HepG2 (cell line): ENCODE results near the gene PNPLA1. TPM values are rescaled to one million over a fixed set of nuclear protein-coding genes. Genes with fewer than 3 reads are reported as not detected.
A peak's percentile ranks its signal among the peaks of the same experiment; 100 is the strongest.

Experiments used
- BCL6 ChIP-seq: IDR thresholded peaks from 2 replicates; pipeline ENCODE4 v1.6.1; 2016; ENCODE audit warnings: missing genetic modification reagents, missing compliant biosample characterization
- CBX2 ChIP-seq, 2 experiments: fragments of 200-600 bp in 1 of 2; sonication (generic); formaldehyde crosslinking in 1 of 2; IDR thresholded peaks; 2 replicates each; pipeline versions ENCODE4 v1.7.0 to v1.8.1; 2018 to 2022; ENCODE audit warnings: low read depth in 2 of 2, low read length in 1 of 2, mild to moderate bottlenecking in 1 of 2, missing genetic modification reagents in 1 of 2
- FOXC1 ChIP-seq: sonication (generic); formaldehyde crosslinking; IDR thresholded peaks from 2 replicates; pipeline ENCODE4 v1.8.0; 2022; ENCODE audit warnings: mild to moderate bottlenecking, missing genetic modification reagents, borderline replicate concordance
- MAFG ChIP-seq: sonication (generic); formaldehyde crosslinking; IDR thresholded peaks from 2 replicates; pipeline ENCODE4 v1.5.1; 2020; ENCODE audit warnings: mild to moderate bottlenecking, missing genetic modification reagents
- MEIS1 ChIP-seq: sonication (generic); formaldehyde crosslinking; IDR thresholded peaks from 2 replicates; pipeline ENCODE4 v1.9.0; 2021; ENCODE audit warnings: mild to moderate bottlenecking, missing genetic modification reagents, moderate library complexity, borderline replicate concordance
- TEAD3 ChIP-seq: optimal IDR thresholded peaks from 2 replicates; pipeline ENCODE3; 2016; ENCODE audit warnings: borderline replicate concordance
- YEATS4 ChIP-seq: sonication (generic); formaldehyde crosslinking; IDR thresholded peaks from 2 replicates; pipeline ENCODE4 v1.4.0; 2020; ENCODE audit warnings: missing genetic modification reagents, borderline replicate concordance
- ZMYM3 ChIP-seq: sonication (generic); formaldehyde crosslinking; IDR thresholded peaks from 2 replicates; pipeline ENCODE4 v1.5.1; 2020; ENCODE audit warnings: mild to moderate bottlenecking, missing genetic modification reagents
- ZNF232 ChIP-seq: sonication (generic); formaldehyde crosslinking; IDR thresholded peaks from 2 replicates; pipeline ENCODE4 v1.4.0; 2020; ENCODE audit warnings: missing genetic modification reagents, borderline replicate concordance
- ZNF264 ChIP-seq: sonication (generic); formaldehyde crosslinking; IDR thresholded peaks from 2 replicates; pipeline ENCODE4 v1.4.0; 2020; ENCODE audit warnings: missing genetic modification reagents
- ZNF274 ChIP-seq: sonication (generic); formaldehyde crosslinking; IDR thresholded peaks from 2 replicates; pipeline ENCODE4 v1.5.1; 2020; ENCODE audit warnings: mild to moderate bottlenecking, missing genetic modification reagents
- ZNF572 ChIP-seq: sonication (generic); formaldehyde crosslinking; IDR thresholded peaks from 2 replicates; pipeline ENCODE4 v1.5.1; 2020; ENCODE audit warnings: mild to moderate bottlenecking, missing genetic modification reagents
- ZNF605 ChIP-seq: sonication (generic); formaldehyde crosslinking; IDR thresholded peaks from 2 replicates; pipeline ENCODE4 v1.8.0; 2022; ENCODE audit warnings: mild to moderate bottlenecking, missing genetic modification reagents
- ZNF691 ChIP-seq: sonication (generic); formaldehyde crosslinking; IDR thresholded peaks from 2 replicates; pipeline ENCODE4 v1.4.0; 2020; ENCODE audit warnings: missing genetic modification reagents, low read depth, mild to moderate bottlenecking, borderline replicate concordance
- ZNF709 ChIP-seq: sonication (generic); formaldehyde crosslinking; IDR thresholded peaks from 2 replicates; pipeline ENCODE4 v1.5.0; 2020; ENCODE audit warnings: mild to moderate bottlenecking, missing genetic modification reagents
- ZSCAN9 ChIP-seq: IDR thresholded peaks from 2 replicates; pipeline ENCODE4 v1.6.1; 2016; ENCODE audit warnings: borderline replicate concordance
- polyA plus RNA-seq, 8 experiments: library from polyadenylated mRNA; depleted of rRNA in 3 of 8; stranded (reverse) in 7 of 8; unstranded in 1 of 8; fragments of >200 nt; fragmentation: Illumina TruSeq in 4 of 8; extraction: Trizol in 4 of 8; gene quantifications; 2 replicates each; pipeline versions ENCODE4 v1.2.1 to v1.2.3, GENCODE V29; 2011 to 2016; ENCODE audit warnings: low read depth in 4 of 8, missing spikeins in 1 of 8, mixed read lengths in 1 of 8; ENCODE audit not compliant: insufficient read depth in 1 of 8
- total RNA-seq, 5 experiments: library from RNA; depleted of rRNA; stranded (reverse); fragments of >200 nt; fragmentation: Illumina TruSeq; extraction: Trizol; gene quantifications; 2 replicates each; pipeline ENCODE4 v1.2.3, GENCODE V29; 2016; ENCODE audit warnings: low read depth in 1 of 5
- TF ChIP-seq, protein P1 (sequence below): sonication (generic); formaldehyde crosslinking; IDR thresholded peaks from 2 replicates; pipeline ENCODE4 v1.4.0; 2020; ENCODE audit warnings: missing genetic modification reagents, borderline replicate concordance
- TF ChIP-seq, protein P2 (sequence below): sonication (generic); formaldehyde crosslinking; IDR thresholded peaks from 2 replicates; pipeline ENCODE4 v1.8.1; 2023; ENCODE audit warnings: missing genetic modification reagents, mild to moderate bottlenecking, borderline replicate concordance

PNPLA1 gene
- total and polyA plus RNA-seq, 2 of the 13 experiments (the other 11 are each of a cell fraction or from before 2014, with no cell fraction given): not detected

- TF ChIP-seq BCL6 (CRISPR knock-in tag): peak; percentile 35; the same call in 1 of the 2 replicates
- peak; percentile 44; the same call in 1 of the 2 replicates for TF ChIP-seq ZNF264 (CRISPR knock-in tag)
- TF ChIP-seq ZSCAN9: peak; percentile 15; the same call in 1 of the 2 replicates
- peak; percentile 53; the same call in 1 of the 2 replicates for TF ChIP-seq YEATS4
- peak; percentile 90 for TF ChIP-seq TEAD3 (CRISPR knock-in tag)
- 0 out of 2 replicates have a peak, but pooled peaks have one; percentile 39 for TF ChIP-seq FOXC1 (CRISPR knock-in tag)
- TF ChIP-seq MEIS1: peak; percentile 74; the same call in 1 of the 2 replicates
- peak; percentile 85; the same call in 1 of the 2 replicates for TF ChIP-seq ZNF572 (CRISPR knock-in tag)
- TF ChIP-seq MAFG: no peak
- TF ChIP-seq, protein P1, sequence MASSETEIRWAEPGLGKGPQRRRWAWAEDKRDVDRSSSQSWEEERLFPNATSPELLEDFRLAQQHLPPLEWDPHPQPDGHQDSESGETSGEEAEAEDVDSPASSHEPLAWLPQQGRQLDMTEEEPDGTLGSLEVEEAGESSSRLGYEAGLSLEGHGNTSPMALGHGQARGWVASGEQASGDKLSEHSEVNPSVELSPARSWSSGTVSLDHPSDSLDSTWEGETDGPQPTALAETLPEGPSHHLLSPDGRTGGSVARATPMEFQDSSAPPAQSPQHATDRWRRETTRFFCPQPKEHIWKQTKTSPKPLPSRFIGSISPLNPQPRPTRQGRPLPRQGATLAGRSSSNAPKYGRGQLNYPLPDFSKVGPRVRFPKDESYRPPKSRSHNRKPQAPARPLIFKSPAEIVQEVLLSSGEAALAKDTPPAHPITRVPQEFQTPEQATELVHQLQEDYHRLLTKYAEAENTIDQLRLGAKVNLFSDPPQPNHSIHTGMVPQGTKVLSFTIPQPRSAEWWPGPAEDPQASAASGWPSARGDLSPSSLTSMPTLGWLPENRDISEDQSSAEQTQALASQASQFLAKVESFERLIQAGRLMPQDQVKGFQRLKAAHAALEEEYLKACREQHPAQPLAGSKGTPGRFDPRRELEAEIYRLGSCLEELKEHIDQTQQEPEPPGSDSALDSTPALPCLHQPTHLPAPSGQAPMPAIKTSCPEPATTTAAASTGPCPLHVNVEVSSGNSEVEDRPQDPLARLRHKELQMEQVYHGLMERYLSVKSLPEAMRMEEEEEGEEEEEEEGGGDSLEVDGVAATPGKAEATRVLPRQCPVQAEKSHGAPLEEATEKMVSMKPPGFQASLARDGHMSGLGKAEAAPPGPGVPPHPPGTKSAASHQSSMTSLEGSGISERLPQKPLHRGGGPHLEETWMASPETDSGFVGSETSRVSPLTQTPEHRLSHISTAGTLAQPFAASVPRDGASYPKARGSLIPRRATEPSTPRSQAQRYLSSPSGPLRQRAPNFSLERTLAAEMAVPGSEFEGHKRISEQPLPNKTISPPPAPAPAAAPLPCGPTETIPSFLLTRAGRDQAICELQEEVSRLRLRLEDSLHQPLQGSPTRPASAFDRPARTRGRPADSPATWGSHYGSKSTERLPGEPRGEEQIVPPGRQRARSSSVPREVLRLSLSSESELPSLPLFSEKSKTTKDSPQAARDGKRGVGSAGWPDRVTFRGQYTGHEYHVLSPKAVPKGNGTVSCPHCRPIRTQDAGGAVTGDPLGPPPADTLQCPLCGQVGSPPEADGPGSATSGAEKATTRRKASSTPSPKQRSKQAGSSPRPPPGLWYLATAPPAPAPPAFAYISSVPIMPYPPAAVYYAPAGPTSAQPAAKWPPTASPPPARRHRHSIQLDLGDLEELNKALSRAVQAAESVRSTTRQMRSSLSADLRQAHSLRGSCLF (CRISPR knock-in tag): no peak
- no peak for TF ChIP-seq CBX2 (IDR thresholded peaks at IDR 0.05; ENCODE audit: low read depth, low read length)
- TF ChIP-seq CBX2 (CRISPR knock-in tag; IDR thresholded peaks at IDR 0.05; ENCODE audit: low read depth): no peak
- TF ChIP-seq, protein P2, sequence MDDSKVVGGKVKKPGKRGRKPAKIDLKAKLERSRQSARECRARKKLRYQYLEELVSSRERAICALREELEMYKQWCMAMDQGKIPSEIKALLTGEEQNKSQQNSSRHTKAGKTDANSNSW: no peak
- TF ChIP-seq ZNF691: 0 out of 2 replicates have a peak, but pooled peaks have one; percentile 54
- TF ChIP-seq ZNF605 (CRISPR knock-in tag): peak; percentile 88; the same call in 1 of the 2 replicates
- TF ChIP-seq ZMYM3 (CRISPR knock-in tag): peak; percentile 58; the same call in 1 of the 2 replicates
- no peak for TF ChIP-seq ZNF232 (CRISPR knock-in tag)
- peak; percentile 65; the same call in 1 of the 2 replicates for TF ChIP-seq ZNF709 (CRISPR knock-in tag)
- 0 out of 2 replicates have a peak, but pooled peaks have one; percentile 34 for TF ChIP-seq ZNF274
These were observed 71.0 kb downstream of the PNPLA1 start (continued) for GRCh38 chr6:36340618-36341454.
